Endothelial cell (in vitro differentiated cells): Measurements from ENCODE around the gene RNF220. TPM values are rescaled to one million over a fixed set of nuclear protein-coding genes. Genes with fewer than 3 reads are reported as not detected.

ENCODE experiments used
- DNase-seq: peaks from one replicate; pipeline ENCODE4 v3.0.0; 2021; ENCODE audit warnings: low spot score
- H3K27ac Mint-ChIP-seq: one replicate; pipeline ENCODE4 v1.8.0; 2021; ENCODE audit warnings: mixed read lengths, inconsistent platforms; ENCODE audit not compliant: unreplicated experiment
- H3K27me3 Mint-ChIP-seq: one replicate; pipeline ENCODE4 v1.8.0; 2021; ENCODE audit warnings: mild to moderate bottlenecking, moderate library complexity, mixed read lengths, inconsistent platforms; ENCODE audit not compliant: unreplicated experiment
- H3K36me3 Mint-ChIP-seq: one replicate; pipeline ENCODE4 v1.8.0; 2021; ENCODE audit warnings: mild to moderate bottlenecking, low read depth, mixed read lengths, inconsistent platforms; ENCODE audit not compliant: unreplicated experiment
- H3K4me1 Mint-ChIP-seq: one replicate; pipeline ENCODE4 v1.8.0; 2021; ENCODE audit warnings: mild to moderate bottlenecking, mixed read lengths, inconsistent platforms; ENCODE audit not compliant: unreplicated experiment
- H3K4me3 Mint-ChIP-seq: one replicate; pipeline ENCODE4 v1.8.0; 2021; ENCODE audit warnings: mild to moderate bottlenecking, mixed read lengths, inconsistent platforms; ENCODE audit not compliant: unreplicated experiment
- H3K9me3 Mint-ChIP-seq: one replicate; pipeline ENCODE4 v1.8.0; 2021; ENCODE audit warnings: mixed read lengths, inconsistent platforms; ENCODE audit not compliant: unreplicated experiment
- CTCF ChIP-seq: fragments of 200-600 bp; sonication (generic); IDR thresholded peaks from one replicate; pipeline ENCODE4 v1.5.0; 2021; ENCODE audit warnings: antibody characterized with exemption; ENCODE audit not compliant: unreplicated experiment
- total RNA-seq: library from RNA; stranded (reverse); fragmentation: NEBNext Ultra II Directional; extraction: Animal tissue kit (Norgen Biotek cat#: 25700); gene quantifications from one replicate; pipeline ENCODE4 v1.2.1, GENCODE V29; 2021; ENCODE audit not compliant: unreplicated experiment

RNF220 gene
- total RNA-seq, 1 donor from 2014 or later = 87.5 TPM

GRCh38 chr1:44481701-44482100 lies 76.6 kb downstream of the RNF220 start:
- DNase-seq = no peak
- Mint-ChIP-seq H3K27ac (no peak overlapping the region), H3K4me3 (no peak overlapping the region), H3K4me1 (peaks cover 19% of the 10 kb centered on the region), H3K27me3 (no peaks in the 10 kb centered on the region), H3K9me3 (no peaks in the 10 kb centered on the region), H3K36me3 (no peaks in the 10 kb centered on the region)
- TF ChIP-seq CTCF = no peak

- Mint-ChIP-seq H3K4me3 (no peak overlapping the region), H3K27ac (peak overlapping the region; percentile 97), H3K27me3 (no peaks in the 10 kb centered on the region), H3K9me3 (no peaks in the 10 kb centered on the region), H3K4me1 (peaks cover 19% of the 10 kb centered on the region), H3K36me3 (no peaks in the 10 kb centered on the region)
- TF ChIP-seq CTCF = no peak
- no peak for DNase-seq
Observed at GRCh38 chr1:44483089-44483874, 78.2 kb downstream of the RNF220 start.

GRCh38 chr1:44484155-44484688 lies 79.2 kb downstream of the RNF220 start:
- H3K4me3 Mint-ChIP-seq = peak overlapping the region; percentile 17
- peak overlapping the region; percentile 97 for H3K27ac Mint-ChIP-seq
- peaks cover 19% of the 10 kb centered on the region for H3K4me1 Mint-ChIP-seq
- TF ChIP-seq CTCF = no peak
- DNase-seq = peak; percentile 15
- no peaks in the 10 kb centered on the region for H3K27me3 Mint-ChIP-seq
- H3K9me3 Mint-ChIP-seq = no peaks in the 10 kb centered on the region
- H3K36me3 Mint-ChIP-seq = no peaks in the 10 kb centered on the region

- no peak for TF ChIP-seq CTCF
- Mint-ChIP-seq H3K27ac (peak overlapping the region; percentile 97), H3K4me1 (peaks cover 19% of the 10 kb centered on the region), H3K4me3 (peak overlapping the region; percentile 34), H3K27me3 (no peaks in the 10 kb centered on the region), H3K36me3 (no peaks in the 10 kb centered on the region), H3K9me3 (no peaks in the 10 kb centered on the region)
- DNase-seq = peak; percentile 22
Observed at GRCh38 chr1:44485229-44485933, 80.3 kb downstream of the RNF220 start.
